Esophagus squamous epithelium (tissue), 4 donors: ENCODE data around the gene RERE.

Source experiments
- CTCF ChIP-seq, 6 experiments: fragments of 450-650 bp in 4 of 6; fragments of 200-600 bp in 2 of 6; sonication (generic) in 2 of 6; IDR thresholded peaks; one replicate each; pipeline ENCODE4 v1.5.1; 2016 to 2019; ENCODE audit warnings: antibody characterized with exemption in 6 of 6, mild to moderate bottlenecking in 4 of 6, moderate library complexity in 4 of 6
- POLR2A ChIP-seq, 4 donors: fragments of 450-650 bp; IDR thresholded peaks; one replicate each; pipeline ENCODE4 v1.6.1; 2017; ENCODE audit warnings: antibody characterized with exemption in 4 of 4, mild to moderate bottlenecking in 4 of 4, moderate library complexity in 3 of 4

GRCh38 chr1:8349961-8350360 lies 467.5 kb downstream of the RERE start:
- TF ChIP-seq POLR2A (IDR thresholded peaks at IDR 0.05) = no peak
- TF ChIP-seq CTCF (IDR thresholded peaks at IDR 0.05) = no peak
